HG03025 (cell line): ENCODE results near the gene ZNF592.

Experiments used
- ATAC-seq: cut with Tn5 transposase; IDR thresholded peaks from one replicate; pipeline ENCODE4 v1.9.1; 2021; ENCODE audit warnings: mild to moderate bottlenecking, moderate library complexity; ENCODE audit not compliant: unreplicated experiment, low FRiP score

ZNF592 gene

DNA sequence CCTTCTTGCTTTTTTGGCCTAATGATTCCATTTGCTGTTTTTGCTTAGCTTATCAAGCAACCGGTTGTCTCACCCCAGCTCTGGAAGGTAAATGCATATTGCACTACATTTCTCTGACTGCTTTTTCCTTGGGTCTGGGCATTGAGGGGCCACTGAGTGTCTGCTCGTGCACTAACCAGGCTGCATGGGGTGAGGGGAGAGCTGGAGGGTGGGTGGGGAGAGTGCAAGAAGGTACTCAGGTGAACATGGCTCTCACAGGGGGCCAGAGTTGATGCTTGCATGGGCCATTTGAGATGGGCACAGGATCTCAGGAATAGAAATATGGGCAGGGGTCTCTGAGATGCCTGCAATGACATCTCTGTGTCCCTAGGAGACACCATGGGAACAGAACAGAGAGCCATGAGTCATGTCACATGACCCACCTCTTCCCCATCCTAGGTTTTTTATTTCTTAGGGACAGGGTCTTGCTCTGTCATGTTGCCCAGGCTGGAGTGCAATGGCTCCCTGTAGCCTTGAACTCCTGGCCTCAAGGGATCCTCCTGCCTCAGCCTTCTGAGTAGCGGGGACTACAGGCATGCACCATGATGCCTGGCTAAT is 75.0 kb downstream of the ZNF592 start:
- ATAC-seq: no peak

- no peak for ATAC-seq
Observed at GRCh38 chr15:84824260-84825007, 76.0 kb downstream of the ZNF592 start.

DNA sequence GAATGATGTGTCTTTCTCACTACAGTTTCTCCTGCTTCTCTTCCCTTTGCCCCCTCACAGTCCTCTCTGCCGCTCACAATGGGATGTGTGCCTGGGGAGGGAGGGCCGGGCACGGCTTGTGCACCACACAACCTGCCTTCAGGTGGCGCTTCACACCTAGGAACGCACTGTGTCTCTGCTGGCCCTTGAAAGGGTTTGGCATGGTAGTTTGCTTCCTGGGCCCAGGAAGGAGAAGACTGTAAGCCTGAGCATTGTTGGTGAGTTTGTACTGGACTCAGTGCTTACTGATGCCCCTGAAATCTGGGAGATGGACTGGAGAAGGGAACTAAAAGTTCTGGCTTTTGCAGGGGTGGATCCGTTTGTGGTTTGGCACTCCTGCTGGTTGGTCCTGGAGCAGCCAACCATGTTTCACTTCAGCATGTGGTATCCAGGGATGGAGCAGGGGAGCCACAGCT is 78.0 kb downstream of the ZNF592 start:
- ATAC-seq: no peak

DNA sequence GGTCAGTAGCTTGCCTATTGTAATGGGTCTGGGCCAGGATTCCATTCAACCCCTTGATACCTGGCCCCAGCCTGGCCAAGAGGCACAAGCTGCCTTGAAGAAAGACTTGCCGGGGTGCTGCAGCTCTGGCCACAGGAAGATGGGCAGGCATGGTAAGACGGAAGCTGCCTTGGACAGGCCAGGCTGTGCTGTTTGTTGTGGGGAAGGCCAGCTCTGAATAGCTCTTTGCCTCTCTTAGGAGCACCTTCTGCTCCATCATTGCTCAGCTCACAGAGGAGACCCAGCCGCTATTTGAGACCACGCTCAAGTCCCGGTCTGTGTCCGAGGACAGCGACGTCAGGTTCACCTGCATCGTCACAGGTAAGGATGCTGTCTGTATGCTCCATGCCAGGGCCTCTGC is 78.9 kb downstream of the ZNF592 start:
- no peak for ATAC-seq

DNA sequence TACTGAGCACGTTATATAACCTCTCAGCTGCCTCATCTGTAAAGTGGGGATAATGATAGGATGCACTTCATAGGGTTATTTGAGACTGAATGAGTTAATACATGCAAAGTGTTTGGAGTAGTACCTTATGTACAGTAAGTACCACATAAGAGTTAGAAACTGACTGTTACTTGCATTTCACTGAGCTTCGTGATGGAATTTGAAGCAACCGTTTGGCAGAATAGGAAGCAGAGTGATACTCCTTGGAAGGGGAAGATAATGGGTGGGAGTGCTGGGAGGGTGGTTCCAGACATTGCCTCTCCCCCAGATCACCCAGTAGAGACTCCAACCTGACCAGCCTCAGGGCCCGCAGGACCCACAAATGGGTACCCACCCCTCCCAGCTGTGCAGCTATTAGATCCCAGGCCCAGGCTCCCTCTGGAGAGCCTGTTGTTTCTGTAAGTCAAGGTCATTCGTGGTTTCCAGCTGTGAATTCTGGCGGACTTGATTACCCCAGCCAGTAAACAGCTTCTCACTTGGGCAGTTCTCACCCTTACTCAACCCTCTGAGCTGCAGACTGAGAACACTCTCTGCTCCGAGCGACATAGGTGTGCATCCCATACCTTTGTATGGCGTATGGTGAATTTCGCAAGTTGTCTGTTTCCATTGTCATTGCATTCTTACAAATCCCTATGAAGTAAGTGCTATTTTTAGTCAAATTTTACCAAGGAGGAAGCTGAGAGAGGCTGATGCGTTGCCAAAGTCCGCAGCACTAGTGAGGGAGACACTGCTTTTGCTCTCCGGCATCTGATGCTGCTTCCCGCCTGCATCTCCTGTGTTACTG is 79.9 kb downstream of the ZNF592 start:
- no peak for ATAC-seq

DNA sequence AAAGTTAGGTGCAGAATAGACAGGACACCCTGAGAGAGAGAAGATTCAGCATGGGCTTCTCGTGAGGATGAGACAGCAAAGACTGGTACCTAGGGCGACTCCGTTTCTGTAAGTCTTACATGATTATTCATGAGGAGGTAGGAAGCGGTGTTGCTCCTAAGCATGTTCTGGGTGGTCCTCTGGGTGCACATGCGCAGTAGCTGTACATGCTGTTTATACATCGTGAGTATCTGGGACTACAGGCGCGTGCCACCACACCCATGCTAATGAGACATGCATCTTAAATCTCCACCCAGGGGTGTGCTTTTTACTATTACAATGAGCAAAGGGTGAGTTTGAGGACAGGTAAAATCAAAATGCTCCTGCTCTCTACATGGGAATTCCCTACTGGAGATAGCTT is 81.0 kb downstream of the ZNF592 start:
- no peak for ATAC-seq

GRCh38 chr15:84830036-84830435 is 81.6 kb downstream of the ZNF592 start:
- no peak for ATAC-seq

- ATAC-seq: no peak
Observed at GRCh38 chr15:84831028-84831427, 82.6 kb downstream of the ZNF592 start.

DNA sequence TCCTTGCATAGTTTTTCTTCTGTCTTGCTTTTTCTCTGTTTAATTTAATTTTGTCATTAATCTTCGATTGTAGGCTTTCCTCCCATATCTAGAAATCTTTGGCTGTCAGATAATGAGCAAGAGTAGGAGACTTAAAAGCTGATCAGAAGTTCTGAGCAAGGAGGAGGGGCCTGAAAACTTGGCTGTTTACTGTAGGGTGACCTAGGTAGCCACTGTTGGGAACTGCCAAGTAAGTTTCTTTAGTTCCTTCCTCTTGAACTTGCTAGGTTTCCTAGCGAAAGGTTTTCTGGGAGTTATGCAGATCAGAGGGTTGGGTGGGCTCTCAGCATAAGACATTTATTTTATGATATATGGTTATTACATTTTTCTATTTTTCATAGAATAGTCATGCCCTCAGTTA is 83.2 kb downstream of the ZNF592 start:
- ATAC-seq: no peak

DNA sequence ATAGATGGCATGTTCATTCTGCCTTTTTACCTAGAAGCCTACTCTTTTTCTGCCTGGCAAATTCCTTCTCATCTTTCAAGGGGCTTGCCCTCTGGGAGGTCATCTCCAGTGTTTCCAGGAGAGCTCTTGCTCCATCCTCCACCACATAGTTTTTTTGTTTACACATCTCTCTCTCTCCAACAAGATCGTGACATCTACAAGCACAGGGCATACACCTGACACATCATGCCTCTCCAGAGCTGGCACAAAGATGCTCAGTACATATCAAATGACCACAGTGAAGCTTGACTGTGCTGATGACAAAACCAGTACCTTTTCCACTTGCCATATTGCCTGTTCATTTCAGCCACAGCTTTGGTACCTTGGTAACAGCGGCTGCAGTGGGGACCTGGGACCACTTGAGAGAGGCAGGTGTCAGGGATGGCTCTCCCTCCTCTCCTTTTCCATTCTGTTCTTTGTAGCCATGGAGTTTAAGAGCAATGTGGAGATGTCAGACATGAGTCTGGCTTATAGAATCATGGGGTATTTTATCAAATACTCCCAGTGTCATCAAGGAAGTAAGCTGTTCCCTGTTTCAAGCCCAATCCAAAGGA is 84.2 kb downstream of the ZNF592 start:
- no peak for ATAC-seq

DNA sequence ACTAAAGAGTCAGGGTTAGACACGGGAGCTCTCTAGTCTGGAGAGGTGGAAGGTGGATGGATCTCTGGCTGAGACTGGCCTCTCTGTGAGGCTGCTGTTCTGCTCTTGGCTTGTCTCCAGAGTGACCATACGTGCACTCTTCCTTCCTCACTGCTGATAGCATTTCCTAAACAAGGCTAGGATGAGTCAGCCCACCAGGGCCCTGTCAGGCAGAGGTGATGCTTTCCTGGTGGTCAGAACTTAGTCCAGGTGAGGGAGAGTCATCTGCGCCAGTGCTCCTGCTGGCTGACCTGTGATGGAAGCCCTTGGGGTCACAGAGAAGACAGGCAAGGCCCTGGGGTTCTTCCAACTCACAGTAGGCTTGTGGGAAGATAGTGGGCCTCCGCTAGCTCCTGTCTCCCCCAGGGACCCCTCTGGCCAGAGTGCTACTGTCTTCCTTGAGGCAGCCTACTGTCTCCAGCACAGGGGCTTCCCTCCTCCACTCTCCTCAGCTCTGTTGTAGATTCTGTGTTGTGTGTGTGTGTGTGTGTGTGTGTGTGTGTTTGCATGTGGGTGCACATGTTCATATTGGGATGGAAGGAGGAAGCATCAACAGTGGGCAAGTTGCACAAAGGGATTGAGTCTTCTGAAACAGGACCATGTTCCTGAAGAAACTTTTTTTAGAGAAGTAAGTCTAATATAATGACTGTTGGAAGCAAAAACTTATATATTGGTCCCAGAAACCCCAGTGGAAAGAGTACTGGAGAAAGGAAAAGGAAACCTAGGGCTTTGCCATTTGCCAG is 85.2 kb downstream of the ZNF592 start:
- ATAC-seq: no peak

GRCh38 chr15:84834229-84834955 is 86.0 kb downstream of the ZNF592 start:
- ATAC-seq: no peak

DNA sequence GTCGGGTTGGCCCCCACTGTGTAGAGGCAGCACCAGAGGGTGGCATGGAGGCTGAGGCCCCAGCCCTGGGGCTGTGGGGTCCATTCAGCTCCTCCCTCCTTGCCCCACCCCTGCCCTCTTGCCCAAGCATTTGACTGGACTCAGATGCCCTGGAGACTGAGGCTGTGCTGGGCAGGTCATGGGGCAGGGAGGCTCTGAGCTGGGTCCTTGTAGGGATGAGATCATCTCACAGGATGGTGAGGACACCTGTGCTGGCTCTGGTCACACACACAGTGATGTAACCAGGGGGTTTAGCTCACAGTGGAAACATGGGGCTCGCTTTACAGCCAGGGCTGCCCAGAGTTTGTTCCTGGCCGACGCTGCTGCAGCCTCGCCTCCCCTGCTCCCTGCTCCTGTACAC is 86.6 kb downstream of the ZNF592 start:
- no peak for ATAC-seq

- ATAC-seq: no peak
Observed at GRCh38 chr15:84835661-84836337, 87.4 kb downstream of the ZNF592 start.

DNA sequence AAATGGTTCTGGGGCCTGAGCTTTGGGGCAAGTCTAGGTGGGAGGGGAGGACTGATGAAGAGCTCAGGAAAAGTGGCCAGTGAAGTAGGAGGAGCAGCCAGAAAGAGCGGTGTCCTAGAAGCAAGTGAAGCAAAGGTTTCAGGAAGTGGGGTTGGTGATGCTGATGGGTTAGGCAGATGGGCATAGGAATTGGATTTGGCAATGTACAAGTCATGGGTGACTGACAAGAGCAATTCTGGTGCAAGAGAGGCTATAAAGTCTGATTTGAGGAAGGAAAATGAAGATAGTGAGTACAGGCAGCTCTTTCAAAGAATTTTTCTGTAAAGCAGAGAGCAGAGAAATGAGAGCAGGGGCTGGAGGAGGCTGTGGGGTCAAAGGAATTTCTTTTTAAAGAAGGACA is 88.5 kb downstream of the ZNF592 start:
- no peak for ATAC-seq

DNA sequence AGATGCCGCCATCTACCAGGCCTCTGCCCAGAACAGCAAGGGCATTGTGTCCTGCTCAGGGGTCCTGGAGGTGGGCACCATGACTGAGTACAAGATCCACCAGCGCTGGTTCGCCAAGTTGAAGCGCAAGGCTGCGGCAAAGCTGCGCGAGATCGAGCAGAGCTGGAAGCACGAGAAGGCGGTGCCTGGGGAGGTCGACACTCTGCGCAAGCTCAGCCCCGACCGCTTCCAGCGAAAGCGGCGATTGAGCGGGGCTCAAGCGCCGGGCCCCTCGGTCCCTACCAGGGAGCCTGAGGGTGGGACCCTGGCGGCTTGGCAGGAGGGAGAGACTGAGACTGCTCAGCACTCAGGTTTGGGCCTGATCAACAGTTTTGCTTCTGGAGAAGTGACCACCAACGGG is 91.3 kb downstream of the ZNF592 start:
- ATAC-seq: no peak

GRCh38 chr15:84840255-84840654 is 91.9 kb downstream of the ZNF592 start:
- no peak for ATAC-seq

DNA sequence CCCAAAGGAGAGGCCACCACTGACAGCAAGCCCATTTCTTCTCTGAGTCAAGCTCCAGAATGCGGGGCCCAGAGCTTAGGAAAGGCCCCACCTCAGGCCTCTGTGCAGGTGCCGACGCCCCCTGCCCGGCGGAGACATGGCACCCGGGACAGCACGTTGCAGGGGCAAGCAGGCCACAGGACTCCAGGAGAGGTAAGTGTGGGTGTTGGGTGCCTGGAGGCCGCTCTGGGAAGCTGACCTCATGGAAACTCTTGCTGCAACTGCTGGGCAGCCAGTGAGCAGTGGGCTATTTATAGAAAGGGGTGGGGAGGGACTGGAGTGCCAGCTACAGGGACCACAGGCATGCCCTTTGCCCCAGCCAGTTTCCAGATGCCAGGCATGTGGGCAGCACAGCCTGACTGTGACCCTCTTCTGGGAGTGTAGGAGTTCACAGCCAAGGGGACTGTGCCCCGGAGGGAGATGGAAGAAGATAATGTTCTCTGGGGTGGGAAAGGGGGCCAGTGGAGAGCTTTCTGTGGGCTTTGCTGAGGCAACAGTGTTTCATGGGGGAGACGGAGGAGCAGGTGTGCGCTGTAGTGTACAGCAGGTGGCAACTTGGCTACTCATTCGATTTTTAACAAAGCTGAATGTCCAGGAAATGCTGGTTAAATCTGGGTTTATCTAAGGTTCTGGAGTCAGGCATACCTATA is 92.5 kb downstream of the ZNF592 start:
- no peak for ATAC-seq

GRCh38 chr15:84842781-84843180 is 94.4 kb downstream of the ZNF592 start:
- no peak for ATAC-seq
